ENCODE data around the gene CHST7.

CHST7 gene

DNA sequence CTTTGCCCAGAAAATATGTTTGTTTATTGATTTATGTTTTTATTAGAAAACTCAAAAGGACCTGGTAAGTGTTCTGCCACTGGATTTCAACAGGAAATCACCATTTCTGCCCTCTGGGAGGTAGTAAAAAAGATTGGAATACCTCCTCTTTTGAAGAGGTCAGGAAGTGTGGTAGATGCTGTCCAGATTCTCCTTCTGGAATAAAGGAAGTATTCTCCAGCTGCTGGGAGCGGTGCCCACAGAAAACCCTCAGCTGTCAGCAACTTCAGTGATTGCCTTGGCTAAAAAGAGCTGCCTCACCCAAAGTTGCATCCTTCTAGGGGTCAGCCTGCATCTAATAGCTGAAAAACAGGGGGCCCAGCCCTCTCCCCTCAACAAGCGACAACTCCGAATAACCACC, 14.5 kb upstream of the CHST7 start:
- H3K9me3 Mint-ChIP-seq: no peaks in the 10 kb centered on the region
- DNase-seq (no peak), ATAC-seq (replicated peaks) (no peak)
- H3K4me1 Mint-ChIP-seq: peaks cover 9 to 18% of the 10 kb centered on the region in 2 donors
- H3K36me3 Mint-ChIP-seq: peaks cover 0 to 6% of the 10 kb centered on the region in 2 donors
- peaks cover 8 to 12% of the 10 kb centered on the region in 2 donors for H3K27me3 Mint-ChIP-seq
- no peak overlapping the region for H3K27ac Mint-ChIP-seq
- H3K4me3 Mint-ChIP-seq: no peak overlapping the region

DNA sequence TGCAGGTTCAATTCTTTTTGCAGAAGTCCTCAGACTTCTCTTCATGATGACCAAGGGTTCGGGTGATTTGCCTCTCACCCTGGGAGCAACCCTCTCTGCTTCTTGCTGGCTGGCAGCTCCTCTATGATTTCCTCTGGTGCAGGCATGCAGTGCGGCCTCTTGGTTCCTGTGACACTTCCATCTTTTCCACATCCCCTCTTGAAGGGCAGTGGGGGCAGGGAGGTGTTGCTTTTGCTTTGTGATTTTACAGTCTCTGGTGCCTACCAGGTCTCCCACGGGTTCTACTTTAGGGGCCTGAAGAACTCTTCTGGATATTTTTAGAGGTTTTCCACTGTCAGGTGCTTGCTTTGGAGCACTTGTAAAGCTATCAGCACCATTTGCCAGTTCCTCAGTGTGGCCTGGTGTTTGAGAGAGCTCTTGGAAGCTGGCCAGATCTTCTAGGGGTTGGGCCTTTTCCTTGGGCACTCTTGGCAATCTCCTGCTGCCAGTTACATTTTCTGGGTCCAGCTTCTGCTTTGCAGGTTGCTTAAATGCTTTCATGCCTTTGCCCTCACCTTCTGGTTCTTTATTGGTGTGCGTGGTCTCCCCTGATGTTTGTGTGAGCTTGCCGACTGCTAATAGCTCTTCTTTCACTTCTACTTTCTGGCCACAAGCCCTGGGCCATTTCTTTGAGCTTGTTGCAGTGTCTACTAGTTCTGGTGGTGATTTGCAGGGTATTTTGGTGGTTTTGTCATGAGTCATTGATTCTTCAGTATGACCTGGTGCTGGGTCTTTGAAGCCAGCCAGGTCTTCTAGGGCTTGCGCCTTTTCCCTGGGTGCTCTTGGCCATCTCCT, 11.5 kb upstream of the CHST7 start:
- Mint-ChIP-seq H3K36me3 (peaks cover 0 to 6% of the 10 kb centered on the region in 2 donors), H3K27me3 (peaks cover 6 to 23% of the 10 kb centered on the region in 2 donors), H3K4me1 (peaks cover 9 to 18% of the 10 kb centered on the region in 2 donors), H3K4me3 (peak overlapping the region in 1 of 2 donors; percentile 59), H3K27ac (peak overlapping the region; percentile 21), H3K9me3 (no peaks in the 10 kb centered on the region)
- ATAC-seq (replicated peaks) (peak; percentile 98 to 100), DNase-seq (peak; percentile 71)

DNA sequence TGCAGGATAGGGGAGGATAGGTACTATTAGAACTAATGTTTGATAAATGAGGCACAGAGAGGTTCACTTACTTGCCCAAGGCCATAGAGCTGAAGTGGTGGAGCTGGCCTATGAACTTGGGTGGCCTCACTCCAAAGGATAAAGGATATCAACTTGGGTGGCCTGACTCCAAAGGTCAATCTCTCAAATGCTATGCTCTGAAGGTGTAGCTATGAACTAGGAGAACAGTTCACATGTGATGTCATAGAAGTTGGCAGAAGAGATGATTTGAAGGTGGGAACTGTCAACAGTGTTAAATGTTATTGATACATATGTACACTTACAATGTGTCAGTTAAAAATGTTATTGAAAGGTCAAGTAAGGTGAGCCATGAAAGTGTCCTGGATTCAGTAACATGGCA, 6.2 kb upstream of the CHST7 start:
- H3K4me3 Mint-ChIP-seq: no peak overlapping the region
- ATAC-seq (replicated peaks): no peak
- H3K9me3 Mint-ChIP-seq: no peaks in the 10 kb centered on the region
- DNase-seq: no peak
- H3K36me3 Mint-ChIP-seq: no peaks in the 10 kb centered on the region
- H3K27ac Mint-ChIP-seq: no peak overlapping the region
- peaks cover 11 to 22% of the 10 kb centered on the region in 2 donors for H3K4me1 Mint-ChIP-seq
- H3K27me3 Mint-ChIP-seq: peaks cover 0 to 20% of the 10 kb centered on the region in 2 donors

DNA sequence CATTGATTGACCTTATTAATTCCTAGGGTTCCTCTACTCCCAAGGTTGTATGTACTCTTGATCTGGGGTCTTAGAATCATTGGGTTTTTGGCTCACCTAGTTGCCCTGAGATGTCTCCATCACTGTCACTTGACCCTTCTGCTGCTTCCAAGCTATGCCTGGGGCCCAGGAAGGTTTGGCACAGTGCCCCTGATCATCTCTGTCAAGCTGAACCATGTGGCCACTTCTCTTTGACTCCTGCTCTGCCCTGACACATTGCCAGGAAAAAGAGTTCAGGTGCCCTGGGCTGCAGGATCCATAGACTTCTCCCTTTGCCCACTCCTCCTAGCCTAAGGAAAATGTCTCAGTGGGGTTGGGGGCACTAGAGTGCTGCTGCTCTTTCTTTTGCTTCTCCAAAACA, 3.9 kb upstream of the CHST7 start:
- Mint-ChIP-seq H3K27ac (no peak overlapping the region), H3K36me3 (no peaks in the 10 kb centered on the region), H3K4me1 (peaks cover 13 to 28% of the 10 kb centered on the region in 2 donors), H3K27me3 (peaks cover 0 to 16% of the 10 kb centered on the region in 2 donors), H3K9me3 (no peaks in the 10 kb centered on the region), H3K4me3 (no peak overlapping the region)
- no peak for DNase-seq
- no peak for ATAC-seq (replicated peaks)

DNA sequence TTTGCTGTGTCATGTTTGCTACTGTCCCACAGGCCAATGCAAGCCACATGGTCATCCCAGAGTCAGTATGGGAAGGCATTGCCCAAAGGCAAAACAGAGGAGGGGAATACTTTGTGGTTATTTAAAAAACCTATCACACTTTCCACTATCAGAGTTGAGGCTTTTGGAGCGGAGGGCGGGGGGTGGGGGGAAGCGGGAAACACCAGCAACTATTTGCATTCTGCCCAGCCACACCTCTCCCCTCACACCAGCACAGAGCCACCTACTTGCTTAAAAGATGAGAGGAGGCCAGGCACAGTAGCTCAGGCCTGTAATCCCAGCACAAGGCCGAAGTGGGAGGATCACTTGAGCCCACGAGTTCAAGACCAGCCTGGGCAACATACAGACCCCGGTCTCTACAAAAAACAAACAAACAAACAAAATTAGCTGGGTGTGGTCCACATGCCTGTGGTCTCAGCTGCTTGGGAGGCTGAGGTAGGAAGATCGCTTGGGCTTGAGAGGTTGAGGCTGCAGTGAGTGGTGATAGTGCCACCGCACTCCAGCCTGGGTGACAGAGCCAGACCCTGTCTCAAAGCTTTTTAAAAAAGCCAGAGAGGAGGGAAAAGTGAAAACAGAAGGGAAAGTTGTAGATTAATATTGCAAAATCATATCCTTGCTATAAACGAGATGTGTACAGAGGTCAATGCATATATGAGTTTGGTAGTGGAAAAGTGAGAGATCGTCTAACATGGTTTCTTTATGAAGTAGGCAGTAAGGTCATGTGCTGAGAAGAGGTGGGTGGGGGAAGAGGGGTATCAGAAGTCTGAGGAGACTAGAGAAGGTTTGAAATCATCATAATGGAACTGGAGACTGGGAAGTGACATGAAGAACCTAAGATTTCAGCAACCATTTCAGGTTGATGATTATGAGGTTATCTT, 1.9 kb upstream of the CHST7 start:
- ATAC-seq (replicated peaks): peak; percentile 38 to 55
- Mint-ChIP-seq H3K4me3 (peak overlapping the region; percentile 59 to 88), H3K4me1 (peaks cover 24 to 43% of the 10 kb centered on the region in 2 donors), H3K27me3 (peaks cover 0 to 7% of the 10 kb centered on the region in 2 donors), H3K9me3 (no peaks in the 10 kb centered on the region), H3K36me3 (no peaks in the 10 kb centered on the region), H3K27ac (peak overlapping the region; percentile 89)
- no peak for DNase-seq

DNA sequence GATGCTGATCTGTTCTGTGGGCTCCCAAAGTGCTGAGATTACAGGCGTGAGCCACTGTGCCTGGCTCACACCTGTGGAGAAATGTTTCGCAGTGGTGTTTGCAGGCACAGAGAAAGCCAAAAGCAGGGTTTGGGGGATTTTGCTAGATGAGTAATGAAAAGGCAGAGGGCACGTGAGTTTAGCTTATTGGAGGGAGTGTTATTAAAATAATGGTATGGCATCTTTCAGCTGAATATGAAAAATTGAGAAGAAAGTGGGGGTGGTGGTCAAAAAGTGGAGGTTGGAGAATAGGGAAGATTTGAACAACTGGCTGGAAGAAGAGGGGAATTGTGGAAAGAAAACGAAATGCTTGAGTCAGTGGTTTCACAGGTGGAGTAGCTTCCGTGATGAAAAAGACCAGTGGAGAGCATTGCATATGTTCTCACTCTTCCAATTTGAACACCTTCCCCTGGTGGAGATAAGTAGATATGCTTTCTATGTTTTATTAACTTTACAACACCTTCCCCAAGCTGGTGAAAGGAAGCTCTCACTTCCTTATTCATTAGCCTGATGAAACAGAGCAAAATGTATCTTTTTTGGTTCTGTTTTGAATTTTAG, 1.1 kb upstream of the CHST7 start:
- no peaks in the 10 kb centered on the region for H3K9me3 Mint-ChIP-seq
- ATAC-seq (replicated peaks): peak; percentile 48 to 60
- H3K27me3 Mint-ChIP-seq: peaks cover 0 to 7% of the 10 kb centered on the region in 2 donors
- H3K4me3 Mint-ChIP-seq: peak overlapping the region; percentile 59 to 88
- DNase-seq: peak; percentile 10
- peak overlapping the region; percentile 89 for H3K27ac Mint-ChIP-seq
- no peaks in the 10 kb centered on the region for H3K36me3 Mint-ChIP-seq
- peaks cover 28 to 50% of the 10 kb centered on the region in 2 donors for H3K4me1 Mint-ChIP-seq

DNA sequence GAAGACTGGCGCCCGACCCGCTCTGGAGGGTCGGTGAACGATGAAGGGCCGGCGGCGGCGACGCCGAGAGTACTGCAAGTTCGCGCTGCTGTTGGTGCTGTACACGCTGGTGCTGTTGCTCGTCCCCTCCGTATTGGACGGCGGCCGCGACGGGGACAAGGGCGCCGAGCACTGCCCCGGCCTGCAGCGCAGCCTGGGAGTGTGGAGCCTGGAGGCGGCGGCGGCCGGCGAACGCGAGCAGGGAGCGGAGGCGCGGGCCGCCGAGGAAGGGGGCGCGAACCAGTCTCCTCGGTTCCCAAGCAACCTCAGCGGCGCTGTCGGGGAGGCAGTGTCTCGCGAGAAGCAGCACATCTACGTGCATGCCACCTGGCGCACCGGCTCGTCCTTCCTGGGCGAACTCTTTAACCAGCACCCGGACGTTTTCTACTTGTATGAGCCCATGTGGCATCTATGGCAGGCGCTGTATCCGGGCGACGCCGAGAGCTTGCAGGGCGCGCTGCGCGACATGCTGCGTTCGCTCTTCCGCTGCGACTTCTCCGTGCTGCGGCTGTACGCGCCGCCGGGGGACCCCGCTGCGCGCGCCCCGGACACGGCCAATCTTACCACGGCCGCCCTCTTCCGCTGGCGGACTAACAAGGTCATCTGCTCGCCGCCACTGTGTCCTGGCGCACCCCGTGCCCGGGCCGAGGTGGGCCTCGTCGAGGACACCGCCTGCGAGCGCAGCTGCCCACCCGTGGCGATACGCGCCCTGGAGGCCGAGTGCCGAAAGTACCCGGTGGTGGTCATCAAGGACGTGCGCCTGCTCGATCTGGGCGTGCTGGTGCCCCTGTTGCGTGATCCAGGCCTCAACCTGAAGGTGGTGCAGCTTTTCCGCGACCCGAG, 568 bp downstream of the CHST7 start:
- peak; percentile 41 for DNase-seq
- Mint-ChIP-seq H3K27ac (peak overlapping the region; percentile 81), H3K4me3 (peak overlapping the region; percentile 79 to 88), H3K9me3 (no peaks in the 10 kb centered on the region), H3K36me3 (peaks cover 0 to 7% of the 10 kb centered on the region in 2 donors), H3K4me1 (peaks cover 29 to 59% of the 10 kb centered on the region in 2 donors), H3K27me3 (peaks cover 0 to 2% of the 10 kb centered on the region in 2 donors)
- peak; percentile 39 to 47 for ATAC-seq (replicated peaks)

DNA sequence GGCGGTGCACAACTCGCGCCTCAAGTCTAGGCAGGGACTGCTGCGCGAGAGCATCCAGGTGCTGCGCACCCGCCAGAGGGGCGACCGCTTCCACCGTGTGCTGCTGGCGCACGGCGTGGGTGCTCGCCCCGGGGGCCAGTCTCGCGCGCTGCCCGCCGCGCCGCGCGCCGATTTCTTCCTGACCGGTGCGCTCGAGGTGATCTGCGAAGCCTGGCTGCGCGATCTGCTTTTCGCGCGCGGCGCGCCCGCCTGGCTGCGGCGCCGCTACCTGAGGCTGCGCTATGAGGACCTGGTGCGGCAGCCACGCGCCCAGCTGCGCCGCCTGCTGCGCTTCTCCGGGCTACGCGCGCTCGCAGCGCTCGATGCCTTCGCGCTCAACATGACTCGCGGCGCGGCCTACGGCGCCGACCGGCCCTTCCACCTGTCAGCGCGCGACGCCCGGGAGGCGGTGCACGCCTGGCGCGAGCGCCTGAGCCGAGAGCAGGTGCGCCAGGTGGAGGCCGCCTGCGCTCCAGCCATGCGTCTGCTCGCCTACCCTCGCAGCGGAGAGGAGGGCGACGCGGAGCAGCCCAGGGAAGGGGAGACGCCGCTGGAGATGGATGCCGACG, 1.3 kb downstream of the CHST7 start:
- DNase-seq (peak; percentile 5), ATAC-seq (replicated peaks) (peak; percentile 6 to 14)
- Mint-ChIP-seq H3K36me3 (peaks cover 0 to 7% of the 10 kb centered on the region in 2 donors), H3K4me1 (peaks cover 29 to 59% of the 10 kb centered on the region in 2 donors), H3K27ac (no peak overlapping the region), H3K27me3 (no peaks in the 10 kb centered on the region), H3K4me3 (peak overlapping the region; percentile 79 to 88), H3K9me3 (no peaks in the 10 kb centered on the region)

DNA sequence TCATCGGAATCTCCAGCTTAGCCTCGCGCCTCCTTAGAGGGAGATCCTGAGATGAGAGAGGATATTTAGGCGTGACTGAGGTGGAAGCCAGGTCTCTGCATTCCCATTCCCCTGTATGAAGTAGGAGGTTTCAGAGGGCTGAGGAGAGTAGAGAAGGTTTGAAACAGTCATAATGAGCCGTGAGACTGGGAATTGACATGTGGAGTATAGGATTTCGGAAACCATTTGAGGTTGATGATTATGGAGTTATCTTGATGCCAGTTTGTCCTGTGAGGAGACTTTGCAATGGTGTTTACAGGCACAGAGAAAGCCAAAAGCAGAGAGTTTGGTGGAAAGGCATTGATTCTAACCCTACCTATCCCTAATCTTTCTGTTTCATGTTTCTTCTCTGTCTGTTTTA, 2.0 kb downstream of the CHST7 start:
- Mint-ChIP-seq H3K4me1 (peaks cover 33 to 62% of the 10 kb centered on the region in 2 donors), H3K27ac (no peak overlapping the region), H3K4me3 (peak overlapping the region; percentile 79 to 88), H3K9me3 (no peaks in the 10 kb centered on the region), H3K27me3 (no peaks in the 10 kb centered on the region), H3K36me3 (peaks cover 0 to 7% of the 10 kb centered on the region in 2 donors)
- no peak for DNase-seq
- ATAC-seq (replicated peaks): no peak

DNA sequence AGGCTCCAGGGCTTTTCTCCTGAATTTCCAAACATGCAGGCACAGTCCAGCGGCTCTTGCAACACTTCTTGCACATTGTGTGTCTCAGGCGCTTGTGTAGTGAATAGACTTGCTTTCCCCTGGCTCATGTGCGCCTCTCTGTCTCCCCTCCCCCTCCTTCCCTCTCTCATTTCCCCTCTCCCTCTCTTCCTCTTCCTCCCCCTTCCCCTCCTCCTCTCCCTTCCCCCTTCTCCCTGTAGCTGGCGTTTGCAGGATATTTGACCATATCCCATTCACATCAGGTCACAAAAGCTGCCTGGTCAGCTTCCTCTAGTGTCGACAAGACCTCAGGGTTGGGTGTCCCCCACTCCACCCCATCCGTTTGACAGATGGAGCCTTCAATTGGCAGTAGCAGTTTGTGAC, 2.4 kb downstream of the CHST7 start:
- peak overlapping the region; percentile 23 to 88 for H3K4me3 Mint-ChIP-seq

DNA sequence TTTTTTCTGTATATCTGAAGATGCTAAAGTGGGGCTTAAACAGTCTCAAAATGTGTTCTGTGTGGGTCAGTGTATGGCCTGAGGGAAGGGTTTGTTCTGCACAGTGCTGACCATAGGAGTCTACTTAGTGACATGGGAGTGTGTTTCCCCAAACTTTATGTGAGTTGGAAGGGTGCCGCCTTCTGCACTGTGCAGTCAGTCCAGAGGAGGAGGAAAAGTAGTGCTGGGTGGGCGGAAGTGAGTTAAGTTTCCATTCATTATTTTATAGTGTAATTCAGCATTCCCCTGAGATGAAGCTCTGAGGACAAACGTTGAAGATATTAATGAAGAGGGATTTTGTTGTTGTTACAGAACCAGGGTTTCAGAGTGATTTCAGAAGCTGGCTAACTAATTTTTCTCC, 2.9 kb downstream of the CHST7 start:
- Mint-ChIP-seq H3K4me1 (peaks cover 33 to 54% of the 10 kb centered on the region in 2 donors), H3K9me3 (no peaks in the 10 kb centered on the region), H3K4me3 (peak overlapping the region; percentile 23 to 88), H3K27me3 (no peaks in the 10 kb centered on the region), H3K36me3 (peaks cover 0 to 7% of the 10 kb centered on the region in 2 donors), H3K27ac (no peak overlapping the region)
- ATAC-seq (replicated peaks) (no peak), DNase-seq (no peak)

More for the DNA sequence above, 2.4 kb downstream of the CHST7 start:
- peaks cover 33 to 58% of the 10 kb centered on the region in 2 donors for H3K4me1 Mint-ChIP-seq
- ATAC-seq (replicated peaks) (no peak), DNase-seq (no peak)
- peaks cover 0 to 7% of the 10 kb centered on the region in 2 donors for H3K36me3 Mint-ChIP-seq
- H3K27me3 Mint-ChIP-seq: no peaks in the 10 kb centered on the region
- H3K9me3 Mint-ChIP-seq: no peaks in the 10 kb centered on the region
- H3K27ac Mint-ChIP-seq: no peak overlapping the region

DNA sequence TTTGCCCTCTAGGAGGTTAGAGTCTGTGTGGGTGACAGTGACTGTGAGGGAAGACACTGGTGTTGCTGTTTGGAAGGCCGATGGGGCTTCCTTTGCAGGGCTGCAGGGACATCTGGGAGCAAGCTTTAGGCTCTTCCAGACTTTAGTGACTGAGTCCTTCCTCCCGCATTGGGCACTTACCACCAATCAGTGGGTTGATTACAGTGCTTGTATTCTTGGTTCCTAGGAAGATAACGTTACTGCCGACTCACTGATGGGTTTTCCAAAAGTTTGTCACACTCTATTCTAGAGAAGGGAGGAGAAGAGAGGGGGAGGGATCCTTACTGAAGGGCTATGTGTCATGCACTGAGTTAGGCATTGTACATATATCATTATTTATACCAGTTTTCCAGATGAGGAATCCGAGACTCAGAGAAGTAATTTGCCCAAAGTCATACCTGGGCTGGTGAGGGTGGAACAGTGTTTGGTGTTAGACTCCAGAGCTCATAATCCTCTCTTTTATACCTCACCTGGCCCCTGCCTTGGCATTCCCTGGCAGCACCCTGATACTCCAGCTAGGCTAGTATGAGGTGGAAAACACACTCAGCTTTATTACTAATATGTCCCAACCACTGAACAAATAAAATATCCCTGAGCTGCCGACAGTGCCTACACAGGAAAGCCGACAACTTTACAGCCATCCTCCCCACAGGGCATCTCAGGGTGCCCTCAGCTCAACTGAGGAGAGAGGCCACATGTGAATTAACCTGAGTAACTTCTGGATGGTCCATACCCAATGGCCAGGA, 3.8 kb downstream of the CHST7 start:
- H3K27me3 Mint-ChIP-seq: no peaks in the 10 kb centered on the region
- H3K4me1 Mint-ChIP-seq: peaks cover 23 to 44% of the 10 kb centered on the region in 2 donors
- ATAC-seq (replicated peaks) (no peak), DNase-seq (no peak)
- H3K36me3 Mint-ChIP-seq: peaks cover 0 to 7% of the 10 kb centered on the region in 2 donors
- H3K27ac Mint-ChIP-seq: peak overlapping the region; percentile 62
- H3K9me3 Mint-ChIP-seq: no peaks in the 10 kb centered on the region
- H3K4me3 Mint-ChIP-seq: no peak overlapping the region
